K562 (cell line): ENCODE results near the gene NAA80.

ENCODE experiments used
- EZH2 ChIP-seq: IDR thresholded peaks from 2 replicates; pipeline ENCODE4 v1.6.1; 2012; ENCODE audit warnings: low read depth, mild to moderate bottlenecking, inconsistent platforms, low read length, borderline replicate concordance
- HDAC2 ChIP-seq: fragments of 450-650 bp; IDR thresholded peaks from 2 replicates; pipeline ENCODE4 v1.6.1; 2016; ENCODE audit warnings: mild to moderate bottlenecking
- JUND ChIP-seq, 2 experiments: IDR thresholded peaks; 2 replicates in 1 of 2; 3 replicates in 1 of 2; pipeline ENCODE4 v1.6.1; 2011; ENCODE audit warnings: borderline replicate concordance in 2 of 2, low read depth in 2 of 2, low read length in 2 of 2, improper control_type of control experiment in 1 of 2, missing biosample characterization in 1 of 2, missing genetic modification characterization in 1 of 2, missing genetic modification reagents in 1 of 2
- NFIX ChIP-seq: fragments of 250-450 bp; sonication (Bioruptor Pico); IDR thresholded peaks from 2 replicates; pipeline ENCODE4 v1.4.0; 2020; ENCODE audit warnings: low read depth, mild to moderate bottlenecking, moderate library complexity
- POLR2A ChIP-seq: fragments of 450-650 bp; conservative IDR thresholded peaks from 2 replicates; pipeline ENCODE4 v1.6.1; 2016
- SOX6 ChIP-seq: fragments of 450-650 bp; IDR thresholded peaks from 2 replicates; pipeline ENCODE4 v1.6.1; 2014; ENCODE audit warnings: mild to moderate bottlenecking
- TAF1 ChIP-seq: IDR thresholded peaks from 2 replicates; pipeline ENCODE4 v1.6.1; 2011; ENCODE audit warnings: mild to moderate bottlenecking, low read length, moderate library complexity; ENCODE audit not compliant: insufficient read depth, control insufficient read depth, severe bottlenecking; ENCODE audit errors: extremely low read depth
- ZBTB17 ChIP-seq: fragments of 450-650 bp; formaldehyde crosslinking; IDR thresholded peaks from 2 replicates; pipeline ENCODE4 v1.4.0; 2020; ENCODE audit warnings: mild to moderate bottlenecking
- ZC3H8 ChIP-seq: fragments of 450-650 bp; IDR thresholded peaks from 2 replicates; pipeline ENCODE4 v1.6.1; 2017
- ZNF75A ChIP-seq: fragments of 450-650 bp; formaldehyde crosslinking; IDR thresholded peaks from 2 replicates; pipeline ENCODE4 v1.4.0; 2020; ENCODE audit warnings: mild to moderate bottlenecking
- TF ChIP-seq, protein P1 (sequence below), 3 experiments: IDR thresholded peaks in 2 of 3; conservative IDR thresholded peaks in 1 of 3; 2 replicates each; pipeline ENCODE4 v1.5.1; 2011 to 2012; ENCODE audit warnings: low read length in 3 of 3, mild to moderate bottlenecking in 3 of 3, control low read depth in 2 of 3, improper control_type of control experiment in 1 of 3, inconsistent platforms in 1 of 3, low read depth in 1 of 3, mixed read lengths in 1 of 3, moderate library complexity in 1 of 3; ENCODE audit not compliant: insufficient read depth in 2 of 3
- TF ChIP-seq, protein P2 (sequence below): fragments of 250-450 bp; sonication (Bioruptor Pico); IDR thresholded peaks from 2 replicates; pipeline ENCODE4 v1.5.0; 2021

- no peak for TF ChIP-seq EZH2
- no peak for TF ChIP-seq JUND (IDR thresholded peaks at IDR 0.05; ENCODE audit: borderline replicate concordance, low read depth, low read length)
- TF ChIP-seq JUND (tag; IDR thresholded peaks at IDR 0.05; ENCODE audit: borderline replicate concordance, low read depth, low read length) = no peak
- TF ChIP-seq, protein P1, sequence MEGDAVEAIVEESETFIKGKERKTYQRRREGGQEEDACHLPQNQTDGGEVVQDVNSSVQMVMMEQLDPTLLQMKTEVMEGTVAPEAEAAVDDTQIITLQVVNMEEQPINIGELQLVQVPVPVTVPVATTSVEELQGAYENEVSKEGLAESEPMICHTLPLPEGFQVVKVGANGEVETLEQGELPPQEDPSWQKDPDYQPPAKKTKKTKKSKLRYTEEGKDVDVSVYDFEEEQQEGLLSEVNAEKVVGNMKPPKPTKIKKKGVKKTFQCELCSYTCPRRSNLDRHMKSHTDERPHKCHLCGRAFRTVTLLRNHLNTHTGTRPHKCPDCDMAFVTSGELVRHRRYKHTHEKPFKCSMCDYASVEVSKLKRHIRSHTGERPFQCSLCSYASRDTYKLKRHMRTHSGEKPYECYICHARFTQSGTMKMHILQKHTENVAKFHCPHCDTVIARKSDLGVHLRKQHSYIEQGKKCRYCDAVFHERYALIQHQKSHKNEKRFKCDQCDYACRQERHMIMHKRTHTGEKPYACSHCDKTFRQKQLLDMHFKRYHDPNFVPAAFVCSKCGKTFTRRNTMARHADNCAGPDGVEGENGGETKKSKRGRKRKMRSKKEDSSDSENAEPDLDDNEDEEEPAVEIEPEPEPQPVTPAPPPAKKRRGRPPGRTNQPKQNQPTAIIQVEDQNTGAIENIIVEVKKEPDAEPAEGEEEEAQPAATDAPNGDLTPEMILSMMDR (IDR thresholded peaks at IDR 0.05 in 2 of 3, conservative IDR thresholded peaks at IDR 0.05 in 1 of 3; ENCODE audit: insufficient read depth in 2 of 3, low read depth in 1 of 3, low read length in 3 of 3) = no peak
- no peak for TF ChIP-seq NFIX
- TF ChIP-seq POLR2A = no peak
- no peak for TF ChIP-seq TAF1
- TF ChIP-seq ZNF75A (CRISPR knock-in tag) = no peak
- no peak for TF ChIP-seq ZBTB17 (CRISPR knock-in tag)
- TF ChIP-seq HDAC2 = no peak
- no peak for TF ChIP-seq ZC3H8
- TF ChIP-seq, protein P2, sequence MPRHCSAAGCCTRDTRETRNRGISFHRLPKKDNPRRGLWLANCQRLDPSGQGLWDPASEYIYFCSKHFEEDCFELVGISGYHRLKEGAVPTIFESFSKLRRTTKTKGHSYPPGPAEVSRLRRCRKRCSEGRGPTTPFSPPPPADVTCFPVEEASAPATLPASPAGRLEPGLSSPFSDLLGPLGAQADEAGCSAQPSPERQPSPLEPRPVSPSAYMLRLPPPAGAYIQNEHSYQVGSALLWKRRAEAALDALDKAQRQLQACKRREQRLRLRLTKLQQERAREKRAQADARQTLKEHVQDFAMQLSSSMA (CRISPR knock-in tag) = no peak
- no peak for TF ChIP-seq SOX6
These were observed 35.3 kb upstream of the NAA80 start for GRCh38 chr3:50334339-50335075.
